ENCODE results near the gene SYNE2. TPM values are rescaled to one million over a fixed set of nuclear protein-coding genes. Genes with fewer than 3 reads are reported as not detected.
"Not testable (repeated sequence)": the region's sequence is repeated elsewhere in the genome, so short reads cannot be mapped to it uniquely, and the experiment has no call there.

SYNE2 gene
- total and polyA plus RNA-seq, 4 donors: 14.7 to 197 (median 99.1) TPM

DNA sequence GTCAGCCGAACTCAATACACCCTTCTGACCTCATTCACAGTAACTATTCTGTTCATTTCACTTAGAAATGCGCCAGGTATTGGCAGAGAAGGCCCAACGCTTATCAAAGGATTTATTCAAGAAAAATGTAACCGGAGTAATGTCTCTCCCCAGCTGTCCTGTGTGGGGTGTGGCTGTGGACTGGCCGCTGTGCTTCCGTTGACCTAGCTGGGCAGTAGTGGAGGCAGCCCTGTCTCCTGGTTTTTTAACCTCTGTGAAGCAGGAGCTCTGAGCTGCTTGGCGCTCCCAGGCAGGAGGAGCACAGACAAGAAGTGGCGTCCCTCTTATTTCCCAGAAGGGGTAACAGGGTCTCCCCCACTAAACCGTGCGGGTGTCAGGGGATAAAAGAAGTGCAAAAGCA is 356.2 kb downstream of the SYNE2 start:
- no peaks in the 10 kb centered on the region for H3K4me1 ChIP-seq (ENCODE audit: control insufficient read depth in 1 of 2, insufficient read depth in 2 of 2, low read length in 2 of 2)
- WGBS, 2 donors: 86 to 91% methylated on average over 10 of the region's 10 CpGs
- H3K27ac ChIP-seq (ENCODE audit: low read depth in 1 of 2, low read length in 2 of 2): no peak overlapping the region
- H3K27me3 ChIP-seq (ENCODE audit: control insufficient read depth in 1 of 2, insufficient read depth in 2 of 2, low read length in 1 of 2): no peaks in the 10 kb centered on the region
- DNase-seq (no peak), ATAC-seq (ENCODE audit: low FRiP score) (no peak)
- peaks cover 6 to 10% of the 10 kb centered on the region in 2 donors for H3K36me3 ChIP-seq (ENCODE audit: control insufficient read depth in 1 of 2, insufficient read depth in 2 of 2, low read length in 1 of 2)
- intact Hi-C loops (cut with DNase I): no loop called here
- H3K9me3 ChIP-seq (ENCODE audit: control insufficient read depth, low read length): no peaks in the 10 kb centered on the region
- H3K4me3 ChIP-seq (ENCODE audit: low read length in 2 of 2): no peak overlapping the region

- peaks cover 6 to 10% of the 10 kb centered on the region in 2 donors for H3K36me3 ChIP-seq (ENCODE audit: control insufficient read depth in 1 of 2, insufficient read depth in 2 of 2, low read length in 1 of 2)
These were observed 356.8 kb downstream of the SYNE2 start for GRCh38 chr14:64209444-64210131.

DNA sequence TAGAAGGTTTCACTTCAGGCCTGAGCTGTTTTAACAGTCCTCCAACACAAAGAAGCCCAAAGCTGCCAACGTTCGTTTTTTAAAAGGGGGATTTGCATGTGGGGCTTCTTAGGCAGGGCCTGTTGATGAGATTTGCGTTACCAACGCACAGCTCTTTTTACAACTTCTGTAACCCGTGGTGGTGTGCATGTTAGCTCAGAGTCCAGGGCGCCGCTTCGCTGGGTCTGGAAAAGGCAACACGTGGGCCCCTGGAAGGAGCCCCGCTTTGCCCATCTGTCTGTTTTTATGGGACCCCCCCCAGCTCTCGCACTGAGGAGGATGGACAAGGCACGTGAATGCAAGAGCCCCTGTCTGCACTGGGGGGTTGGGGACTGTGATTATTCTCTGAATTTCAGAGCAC is 357.4 kb downstream of the SYNE2 start:
- Histone ChIP-seq H3K27me3 (ENCODE audit: control insufficient read depth in 1 of 2, insufficient read depth in 2 of 2, low read length in 1 of 2) (no peaks in the 10 kb centered on the region), H3K36me3 (ENCODE audit: control insufficient read depth in 1 of 2, insufficient read depth in 2 of 2, low read length in 1 of 2) (peaks cover 6 to 10% of the 10 kb centered on the region in 2 donors), H3K9me3 (ENCODE audit: control insufficient read depth, low read length) (no peaks in the 10 kb centered on the region), H3K4me3 (ENCODE audit: low read length in 2 of 2) (no peak overlapping the region), H3K4me1 (ENCODE audit: control insufficient read depth in 1 of 2, insufficient read depth in 2 of 2, low read length in 2 of 2) (no peaks in the 10 kb centered on the region), H3K27ac (ENCODE audit: low read depth in 1 of 2, low read length in 2 of 2) (no peak overlapping the region)
- WGBS, 2 donors: 87 to 92% methylated on average over 12 of the region's 12 CpGs
- ATAC-seq (ENCODE audit: low FRiP score) (no peak), DNase-seq (no peak)
- intact Hi-C loops (cut with DNase I): no loop called here

More at GRCh38 chr14:64209444-64210131, 356.8 kb downstream of the SYNE2 start:
- Histone ChIP-seq H3K4me3 (ENCODE audit: low read length in 2 of 2) (no peak overlapping the region), H3K27me3 (ENCODE audit: control insufficient read depth in 1 of 2, insufficient read depth in 2 of 2, low read length in 1 of 2) (no peaks in the 10 kb centered on the region), H3K9me3 (ENCODE audit: control insufficient read depth, low read length) (no peaks in the 10 kb centered on the region), H3K4me1 (ENCODE audit: control insufficient read depth in 1 of 2, insufficient read depth in 2 of 2, low read length in 2 of 2) (no peaks in the 10 kb centered on the region), H3K27ac (ENCODE audit: low read depth in 1 of 2, low read length in 2 of 2) (no peak overlapping the region)
- peak; percentile 5 for ATAC-seq (ENCODE audit: low FRiP score)
- 85 to 90% methylated on average over 21 of the region's 21 CpGs for WGBS, 2 donors
- intact Hi-C loops (cut with DNase I): no loop called here
- DNase-seq: no peak

GRCh38 chr14:64210912-64211311 is 358.1 kb downstream of the SYNE2 start:
- not testable (repeated sequence) for H3K27me3 ChIP-seq (ENCODE audit: control insufficient read depth in 1 of 2, insufficient read depth in 2 of 2, low read length in 1 of 2)

DNA sequence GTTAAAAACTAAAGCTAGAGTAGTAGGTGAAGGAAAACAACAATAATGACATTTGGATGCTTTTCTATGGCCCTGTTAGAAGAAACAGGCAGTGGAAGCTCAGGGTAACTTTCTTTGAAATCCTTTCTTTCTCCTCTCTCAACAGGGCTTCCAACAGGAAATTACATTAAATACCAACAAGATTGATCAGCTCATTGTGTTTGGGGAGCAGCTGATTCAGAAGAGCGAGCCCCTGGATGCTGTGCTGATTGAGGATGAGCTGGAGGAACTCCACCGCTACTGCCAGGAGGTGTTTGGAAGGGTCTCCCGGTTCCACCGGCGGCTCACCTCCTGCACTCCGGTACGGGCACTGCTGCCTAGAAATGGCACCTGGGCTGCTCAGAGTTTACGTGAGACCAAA is 359.9 kb downstream of the SYNE2 start:
- DNase-seq (no peak), ATAC-seq (ENCODE audit: low FRiP score) (no peak)
- WGBS, 2 donors: 98 to 99% methylated on average over 8 of the region's 8 CpGs
- Histone ChIP-seq H3K27me3 (ENCODE audit: control insufficient read depth in 1 of 2, insufficient read depth in 2 of 2, low read length in 1 of 2) (no peaks in the 10 kb centered on the region), H3K27ac (ENCODE audit: low read depth in 1 of 2, low read length in 2 of 2) (no peak overlapping the region), H3K4me3 (ENCODE audit: low read length in 2 of 2) (no peak overlapping the region), H3K4me1 (ENCODE audit: control insufficient read depth in 1 of 2, insufficient read depth in 2 of 2, low read length in 2 of 2) (no peaks in the 10 kb centered on the region), H3K36me3 (ENCODE audit: control insufficient read depth in 1 of 2, insufficient read depth in 2 of 2, low read length in 1 of 2) (peaks cover 6 to 13% of the 10 kb centered on the region in 2 donors), H3K9me3 (ENCODE audit: control insufficient read depth, low read length) (no peaks in the 10 kb centered on the region)
- intact Hi-C loops (cut with DNase I): no loop called here

More at GRCh38 chr14:64210912-64211311, 358.1 kb downstream of the SYNE2 start:
- H3K27ac ChIP-seq (ENCODE audit: low read depth in 1 of 2, low read length in 2 of 2); H3K9me3 ChIP-seq (ENCODE audit: control insufficient read depth, low read length); H3K4me3 ChIP-seq (ENCODE audit: low read length in 2 of 2); intact Hi-C loops (cut with DNase I); H3K4me1 ChIP-seq (ENCODE audit: control insufficient read depth in 1 of 2, insufficient read depth in 2 of 2, low read length in 2 of 2); DNase-seq; ATAC-seq (ENCODE audit: low FRiP score): not testable (repeated sequence)
- WGBS, 2 donors: 94% methylated on average over 6 of the region's 6 CpGs
- H3K36me3 ChIP-seq (ENCODE audit: control insufficient read depth in 1 of 2, insufficient read depth in 2 of 2, low read length in 1 of 2): peaks cover 6 to 11% of the 10 kb centered on the region in 2 donors

DNA sequence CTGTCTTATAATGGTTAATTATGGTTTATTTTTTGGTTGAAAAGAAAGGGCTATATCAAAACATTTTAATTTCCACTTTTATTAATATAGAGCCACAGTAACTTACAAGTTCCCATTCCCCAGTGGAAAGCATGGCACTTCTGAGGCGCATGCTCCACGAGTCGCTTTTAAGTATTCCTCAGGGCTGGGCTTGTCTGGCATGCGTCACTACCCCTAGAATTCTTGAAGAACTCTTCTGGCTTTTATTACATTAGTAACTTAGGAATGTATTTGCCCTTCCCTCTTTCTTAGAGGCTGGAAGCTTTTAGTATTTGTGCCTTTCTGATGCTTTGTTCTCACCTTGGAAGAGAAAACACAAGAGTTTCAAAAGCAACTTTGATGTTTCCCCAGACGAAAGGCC is 360.3 kb downstream of the SYNE2 start:
- DNase-seq (no peak), ATAC-seq (ENCODE audit: low FRiP score) (no peak)
- Histone ChIP-seq H3K4me1 (ENCODE audit: control insufficient read depth in 1 of 2, insufficient read depth in 2 of 2, low read length in 2 of 2) (no peaks in the 10 kb centered on the region), H3K36me3 (ENCODE audit: control insufficient read depth in 1 of 2, insufficient read depth in 2 of 2, low read length in 1 of 2) (peaks cover 6 to 13% of the 10 kb centered on the region in 2 donors), H3K27ac (ENCODE audit: low read depth in 1 of 2, low read length in 2 of 2) (peak overlapping the region in 1 of 2 donors; percentile 44), H3K9me3 (ENCODE audit: control insufficient read depth, low read length) (no peaks in the 10 kb centered on the region), H3K27me3 (ENCODE audit: control insufficient read depth in 1 of 2, insufficient read depth in 2 of 2, low read length in 1 of 2) (no peaks in the 10 kb centered on the region), H3K4me3 (ENCODE audit: low read length in 2 of 2) (no peak overlapping the region)
- intact Hi-C loops (cut with DNase I): no loop called here
- 28 to 38% methylated on average over 5 of the region's 5 CpGs for WGBS, 2 donors

DNA sequence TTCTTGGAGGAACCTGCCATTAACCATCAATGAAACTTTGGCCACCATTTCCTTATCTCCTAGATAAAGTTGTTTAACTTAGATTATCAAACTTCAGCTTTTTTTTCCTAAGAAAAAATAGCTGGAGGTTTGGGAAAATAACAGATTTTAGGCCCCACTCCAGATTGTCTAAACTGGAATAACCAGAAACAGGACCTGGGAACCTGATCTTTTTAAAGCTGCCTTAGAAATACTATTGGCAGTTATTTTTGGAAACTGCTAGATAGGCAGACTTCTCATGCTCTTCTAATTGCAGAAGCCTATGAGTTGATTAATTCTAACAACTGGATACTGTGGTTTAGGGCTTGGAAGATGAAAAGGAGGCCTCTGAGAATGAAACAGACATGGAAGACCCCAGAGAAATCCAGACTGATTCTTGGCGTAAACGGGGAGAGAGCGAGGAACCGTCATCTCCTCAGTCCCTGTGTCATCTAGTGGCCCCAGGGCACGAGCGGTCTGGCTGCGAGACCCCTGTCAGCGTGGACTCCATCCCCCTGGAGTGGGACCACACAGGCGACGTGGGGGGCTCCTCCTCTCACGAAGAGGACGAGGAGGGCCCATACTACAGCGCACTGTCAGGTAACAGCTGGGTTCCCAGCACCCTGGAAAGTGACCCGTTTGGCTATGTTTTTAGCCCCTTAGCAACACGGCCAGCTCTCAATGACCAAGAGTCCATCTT is 361.2 kb downstream of the SYNE2 start:
- Histone ChIP-seq H3K27ac (ENCODE audit: low read depth in 1 of 2, low read length in 2 of 2) (no peak overlapping the region), H3K27me3 (ENCODE audit: control insufficient read depth in 1 of 2, insufficient read depth in 2 of 2, low read length in 1 of 2) (no peaks in the 10 kb centered on the region), H3K4me3 (ENCODE audit: low read length in 2 of 2) (no peak overlapping the region), H3K9me3 (ENCODE audit: control insufficient read depth, low read length) (no peaks in the 10 kb centered on the region), H3K36me3 (ENCODE audit: control insufficient read depth in 1 of 2, insufficient read depth in 2 of 2, low read length in 1 of 2) (peaks cover 6 to 13% of the 10 kb centered on the region in 2 donors), H3K4me1 (ENCODE audit: control insufficient read depth in 1 of 2, insufficient read depth in 2 of 2, low read length in 2 of 2) (no peaks in the 10 kb centered on the region)
- ATAC-seq (ENCODE audit: low FRiP score) (no peak), DNase-seq (no peak)
- WGBS, 2 donors: 88% methylated on average over 15 of the region's 15 CpGs
- intact Hi-C loops (cut with DNase I): no loop called here

DNA sequence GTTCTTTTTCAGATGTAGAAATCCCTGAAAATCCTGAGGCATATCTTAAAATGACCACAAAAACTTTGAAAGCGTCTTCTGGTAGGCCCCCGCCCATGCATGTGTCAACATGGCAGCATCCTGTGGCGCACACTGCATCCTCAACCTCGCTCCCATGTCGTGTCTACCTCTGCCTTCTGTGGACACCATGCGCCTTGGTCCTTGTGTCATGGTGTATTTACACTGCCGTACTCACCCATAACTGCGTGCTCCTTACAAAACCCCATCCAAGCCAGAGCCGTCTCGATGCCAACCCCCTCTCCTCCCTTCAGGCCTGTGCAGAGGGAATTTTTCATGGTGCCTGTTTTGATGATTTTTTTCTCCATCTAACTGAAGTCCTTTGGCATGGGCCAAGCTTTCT is 362.5 kb downstream of the SYNE2 start:
- H3K27ac ChIP-seq (ENCODE audit: low read depth in 1 of 2, low read length in 2 of 2): no peak overlapping the region
- ATAC-seq (ENCODE audit: low FRiP score) (no peak), DNase-seq (no peak)
- intact Hi-C loops (cut with DNase I): no loop called here
- no peaks in the 10 kb centered on the region for H3K9me3 ChIP-seq (ENCODE audit: control insufficient read depth, low read length)
- WGBS, 2 donors: 98 to 99% methylated on average over 10 of the region's 10 CpGs
- peaks cover 9 to 10% of the 10 kb centered on the region in 2 donors for H3K36me3 ChIP-seq (ENCODE audit: control insufficient read depth in 1 of 2, insufficient read depth in 2 of 2, low read length in 1 of 2)
- H3K4me1 ChIP-seq (ENCODE audit: control insufficient read depth in 1 of 2, insufficient read depth in 2 of 2, low read length in 2 of 2): no peaks in the 10 kb centered on the region
- no peak overlapping the region for H3K4me3 ChIP-seq (ENCODE audit: low read length in 2 of 2)
- no peaks in the 10 kb centered on the region for H3K27me3 ChIP-seq (ENCODE audit: control insufficient read depth in 1 of 2, insufficient read depth in 2 of 2, low read length in 1 of 2)

DNA sequence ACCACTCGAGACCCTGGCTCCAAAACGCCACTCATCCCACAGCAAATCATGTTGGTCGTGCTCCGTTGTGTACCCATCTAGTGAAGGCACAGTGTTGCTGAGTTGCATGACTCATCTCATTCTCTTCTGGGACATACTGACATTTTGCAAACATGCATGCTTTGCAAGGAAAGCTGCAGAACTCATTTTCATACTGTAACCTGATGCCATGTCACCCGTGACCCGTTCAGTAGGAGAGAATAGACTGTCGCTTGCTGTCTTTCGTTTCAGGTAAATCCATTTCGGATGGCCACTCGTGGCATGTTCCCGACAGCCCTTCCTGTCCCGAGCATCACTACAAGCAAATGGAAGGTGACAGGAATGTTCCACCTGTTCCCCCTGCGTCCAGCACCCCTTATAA is 363.2 kb downstream of the SYNE2 start:
- DNase-seq (no peak), ATAC-seq (ENCODE audit: low FRiP score) (no peak)
- intact Hi-C loops (cut with DNase I): no loop called here
- H3K27me3 ChIP-seq (ENCODE audit: control insufficient read depth in 1 of 2, insufficient read depth in 2 of 2, low read length in 1 of 2): no peaks in the 10 kb centered on the region
- no peaks in the 10 kb centered on the region for H3K4me1 ChIP-seq (ENCODE audit: control insufficient read depth in 1 of 2, insufficient read depth in 2 of 2, low read length in 2 of 2)
- no peak overlapping the region for H3K4me3 ChIP-seq (ENCODE audit: low read length in 2 of 2)
- WGBS, 2 donors: 96 to 97% methylated on average over 13 of the region's 13 CpGs
- H3K9me3 ChIP-seq (ENCODE audit: control insufficient read depth, low read length): no peaks in the 10 kb centered on the region
- no peak overlapping the region for H3K27ac ChIP-seq (ENCODE audit: low read depth in 1 of 2, low read length in 2 of 2)
- peaks cover 10 to 15% of the 10 kb centered on the region in 2 donors for H3K36me3 ChIP-seq (ENCODE audit: control insufficient read depth in 1 of 2, insufficient read depth in 2 of 2, low read length in 1 of 2)

All from aorta (tissue), 5 donors.